Left colon (tissue), 2 donors: ENCODE measurements around the gene RNGTT. TPM values are rescaled to one million over a fixed set of nuclear protein-coding genes. Genes with fewer than 3 reads are reported as not detected.
"Not testable (repeated sequence)": the region's sequence is repeated elsewhere in the genome, so short reads cannot be mapped to it uniquely, and the experiment has no call there.

Experiments
- ATAC-seq: fragments of 200-7000 bp; cut with Tn5 transposase; one replicate; pipeline ENCODE4 v1.9.1; 2020; ENCODE audit warnings: mild to moderate bottlenecking, moderate library complexity
- DNase-seq, 2 donors: peaks; one replicate each; pipeline ENCODE4 v3.0.0-alpha.2; 2020
- intact Hi-C, 2 donors: fragments of 100-400 bp; cut with DNase I in 1 of 2; cut with micrococcal nuclease in 1 of 2; formaldehyde crosslinking; loops; one replicate each; pipeline versions ENCODE4 v1.11.2 to v1.14.0; 2022; cut with DNase I, micrococcal nuclease
- total RNA-seq, 2 donors: library from RNA; stranded (reverse); fragmentation: NEBNext Ultra II Directional; extraction: Animal tissue kit (Norgen Biotek cat#: 25700); gene quantifications; one replicate each; pipeline ENCODE4 v1.2.1, GENCODE V29; 2021
- donor health status: DM: no; HTN: no; CAD: no.
- donor health status: DM: yes; HTN: yes; CAD: no.

The RNGTT gene
- total RNA-seq, 2 donors from 2014 or later: 8.7 to 10.1 TPM

- intact Hi-C loops, DNase-seq, ATAC-seq: not testable (repeated sequence)
Observed at GRCh38 chr6:88768114-88768513, 195.3 kb downstream of the RNGTT start.

DNA sequence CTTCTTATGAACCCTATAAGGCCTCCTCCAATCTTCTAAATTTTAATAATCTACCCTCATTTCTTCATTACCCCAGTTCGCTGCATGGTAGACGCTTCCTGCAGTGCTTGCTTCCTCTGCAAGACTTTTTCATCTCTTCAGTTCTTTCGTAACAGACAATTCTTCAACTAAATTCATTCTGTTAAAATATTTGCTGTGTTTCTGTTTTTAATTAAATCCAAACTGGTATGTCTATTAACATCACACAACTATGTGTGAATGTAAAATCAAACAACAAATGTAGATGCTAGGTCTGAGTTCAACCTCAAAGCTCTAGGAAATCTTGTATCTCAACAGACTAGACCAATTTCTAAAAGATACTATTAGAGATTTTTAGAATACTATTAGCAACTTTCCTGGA lies 199.3 kb downstream of the RNGTT start:
- ATAC-seq (no peak), DNase-seq (no peak)
- intact Hi-C loops: no loop called here

DNA sequence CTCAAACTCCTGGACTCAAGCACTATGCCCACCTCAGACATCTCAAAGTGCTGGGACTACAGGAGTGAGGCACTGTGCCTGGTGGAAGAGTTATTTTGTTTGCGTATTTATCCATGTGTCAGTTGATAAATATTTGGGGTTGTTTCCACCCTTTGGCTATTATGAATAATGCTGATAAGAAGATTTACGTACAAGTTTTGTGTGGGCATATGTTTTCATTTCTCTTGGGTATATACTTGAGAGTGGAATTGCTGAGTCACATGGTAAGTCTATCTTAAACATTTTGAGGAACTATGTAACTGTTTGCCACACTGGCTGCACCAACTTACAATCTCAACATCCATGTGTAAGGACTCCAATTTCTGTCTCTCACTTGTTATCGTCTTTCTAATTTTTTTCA lies 200.3 kb downstream of the RNGTT start:
- ATAC-seq (no peak), DNase-seq (no peak)
- intact Hi-C loops: no loop called here

DNA sequence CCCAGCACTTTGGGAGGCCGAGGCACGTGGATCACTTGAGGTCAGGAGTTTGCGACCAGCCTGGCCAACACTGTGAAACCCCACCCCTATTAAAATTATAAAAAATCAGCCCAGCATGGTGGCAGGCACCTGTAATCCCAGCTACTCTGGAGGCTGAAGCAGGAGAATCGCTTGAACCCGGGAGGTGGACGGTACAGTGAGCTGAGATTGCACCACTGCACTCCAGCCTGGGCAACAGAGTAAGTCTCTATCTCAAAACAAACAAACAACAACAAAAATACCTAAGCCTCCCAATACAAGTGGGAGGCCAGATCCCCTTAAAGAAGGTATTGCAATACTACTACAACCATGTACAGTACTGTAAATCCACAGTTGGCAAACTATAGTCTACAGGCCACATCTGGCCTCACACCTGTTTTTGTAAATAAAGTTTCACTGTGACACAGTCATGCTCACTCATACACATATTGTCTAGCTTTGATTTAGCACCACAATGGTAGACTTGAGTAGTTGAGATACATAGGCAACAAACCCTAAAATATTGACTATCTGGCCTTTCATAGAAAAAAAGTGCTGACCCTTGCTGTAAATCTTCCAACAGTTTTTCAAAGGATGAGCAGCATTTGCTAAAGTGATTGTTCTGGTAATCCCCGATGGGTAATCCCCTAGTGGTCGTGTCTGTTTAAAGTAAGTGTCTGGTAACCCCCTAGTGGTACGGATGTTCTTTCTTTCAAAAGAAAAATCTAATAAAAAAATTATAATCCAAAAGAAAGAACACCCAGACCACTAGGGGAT lies 202.0 kb downstream of the RNGTT start:
- intact Hi-C loops: no loop called here
- DNase-seq (no peak), ATAC-seq (no peak)

GRCh38 chr6:88760091-88760490 lies 203.3 kb downstream of the RNGTT start:
- ATAC-seq: no peak
- intact Hi-C loops: no loop called here
- DNase-seq: no peak

DNA sequence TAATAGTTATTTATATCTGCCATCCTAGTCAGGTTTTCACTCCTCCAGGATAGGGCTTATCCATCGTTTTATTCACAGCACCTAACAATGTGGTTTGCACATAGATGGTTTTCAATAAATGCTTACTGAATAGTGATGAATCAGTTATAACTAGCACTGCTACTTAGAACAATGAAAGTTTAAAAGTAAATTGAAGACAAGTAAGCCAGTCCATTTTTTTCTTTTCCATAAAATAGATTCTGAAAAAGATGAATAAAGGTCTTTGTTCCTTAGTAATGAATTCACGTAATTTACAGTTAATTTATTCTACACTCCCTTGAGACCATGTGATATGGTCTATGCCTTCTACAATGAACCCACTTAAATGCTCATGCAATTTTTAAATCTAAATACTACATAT lies 212.5 kb downstream of the RNGTT start:
- ATAC-seq (no peak), DNase-seq (no peak)
- intact Hi-C loops: no loop called here

- ATAC-seq: no peak
- no peak for DNase-seq
- intact Hi-C loops: no loop called here
Observed at GRCh38 chr6:88749849-88750248, 213.6 kb downstream of the RNGTT start.

DNA sequence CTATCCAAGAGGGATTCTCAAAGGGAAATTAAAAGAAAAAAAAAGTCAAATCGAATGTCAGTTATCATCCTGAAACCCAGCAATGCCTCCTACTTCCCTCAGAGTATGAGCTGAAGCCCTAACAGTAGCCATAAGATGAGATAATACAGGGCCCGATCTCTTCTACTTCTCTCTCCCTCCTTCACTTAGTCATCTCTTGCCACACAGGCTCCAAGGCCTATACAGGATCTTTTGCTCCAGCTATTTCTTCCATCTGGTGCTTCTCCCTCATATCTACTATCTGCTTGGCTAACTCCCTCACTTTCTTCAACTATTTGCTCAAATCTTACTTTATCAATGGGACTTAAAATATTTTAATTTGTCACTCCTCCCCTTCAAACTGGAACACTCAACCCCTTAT lies 215.3 kb downstream of the RNGTT start:
- ATAC-seq (no peak), DNase-seq (no peak)
- intact Hi-C loops: no loop called here

GRCh38 chr6:88741939-88742338 lies 221.5 kb downstream of the RNGTT start:
- no peak for DNase-seq
- intact Hi-C loops: no loop called here
- ATAC-seq: no peak

- intact Hi-C loops: no loop called here
- ATAC-seq (no peak), DNase-seq (no peak)
Observed at GRCh38 chr6:88741071-88741470, 222.3 kb downstream of the RNGTT start.

- DNase-seq (no peak), ATAC-seq (no peak)
- intact Hi-C loops: no loop called here
Observed at GRCh38 chr6:88734544-88734943, 228.9 kb downstream of the RNGTT start.

GRCh38 chr6:88730611-88731011 lies 232.8 kb downstream of the RNGTT start:
- ATAC-seq: no peak
- intact Hi-C loops: no loop called here
- no peak for DNase-seq

DNA sequence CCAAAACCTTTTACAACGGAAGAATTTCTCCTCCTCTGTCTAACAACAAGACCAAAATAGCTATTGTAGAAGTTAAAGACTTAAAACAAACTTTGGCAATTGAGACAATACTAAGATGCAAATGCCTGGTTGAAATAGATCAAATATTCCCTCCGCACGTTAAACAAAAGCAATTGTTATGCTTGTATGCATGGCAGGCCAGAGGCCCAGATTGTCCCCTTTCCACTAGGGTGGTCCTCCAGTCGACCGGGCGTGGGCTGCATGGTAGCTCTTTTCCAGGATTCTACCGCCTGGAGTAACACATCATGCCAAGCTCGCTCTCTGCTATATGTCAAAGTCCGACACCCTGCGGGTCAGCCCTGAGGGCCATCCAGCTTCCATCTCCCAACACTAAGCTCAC lies 234.7 kb downstream of the RNGTT start:
- ATAC-seq: no peak
- no peak for DNase-seq
- intact Hi-C loops: no loop called here

DNA sequence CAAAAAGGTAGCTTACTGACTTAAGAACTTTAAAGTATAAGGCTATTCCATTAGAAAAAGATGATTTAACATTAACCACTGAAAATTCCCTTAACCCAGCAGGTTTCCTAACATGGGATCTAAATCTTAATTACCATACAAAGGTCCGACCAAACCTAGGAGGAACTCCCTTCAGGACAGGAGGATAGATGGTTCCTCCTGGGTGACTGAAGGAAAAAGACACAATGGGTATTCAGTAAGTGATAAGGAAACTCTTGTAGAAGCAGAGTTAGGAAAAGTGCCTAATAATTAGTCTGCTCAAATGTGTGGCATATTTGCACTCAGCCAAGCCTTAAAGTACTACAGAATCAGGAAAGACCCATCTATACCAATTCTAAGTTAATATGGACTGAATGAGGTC lies 237.0 kb downstream of the RNGTT start:
- intact Hi-C loops: not testable (repeated sequence)

GRCh38 chr6:88725111-88725975 lies 238.1 kb downstream of the RNGTT start:
- intact Hi-C loops: no loop called here
- ATAC-seq (no peak), DNase-seq (peak in 1 of 2 donors; percentile 6)

More for the DNA sequence above, 237.0 kb downstream of the RNGTT start:
- DNase-seq, ATAC-seq: not testable (repeated sequence)

DNA sequence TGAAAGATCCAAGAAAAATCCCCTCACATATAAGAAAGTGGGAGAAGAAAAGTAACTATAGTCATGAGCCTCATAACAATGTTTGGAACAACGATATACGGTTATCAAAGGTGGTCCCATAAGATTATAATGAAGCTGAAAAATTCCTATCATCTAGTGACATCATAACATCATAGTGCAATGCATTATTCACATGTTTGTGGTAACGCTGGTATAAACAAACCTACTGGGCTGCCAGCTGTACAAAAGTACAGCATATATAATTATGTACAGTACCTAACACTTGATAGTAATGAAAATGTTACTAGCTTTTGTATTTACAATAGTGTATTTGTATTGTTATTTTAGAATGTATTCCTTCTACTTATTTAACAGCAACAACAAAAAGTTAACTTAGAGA lies 240.7 kb downstream of the RNGTT start:
- DNase-seq: no peak
- ATAC-seq: no peak
- intact Hi-C loops: no loop called here

GRCh38 chr6:88716399-88716798 lies 247.0 kb downstream of the RNGTT start:
- intact Hi-C loops: not testable (repeated sequence)

DNA sequence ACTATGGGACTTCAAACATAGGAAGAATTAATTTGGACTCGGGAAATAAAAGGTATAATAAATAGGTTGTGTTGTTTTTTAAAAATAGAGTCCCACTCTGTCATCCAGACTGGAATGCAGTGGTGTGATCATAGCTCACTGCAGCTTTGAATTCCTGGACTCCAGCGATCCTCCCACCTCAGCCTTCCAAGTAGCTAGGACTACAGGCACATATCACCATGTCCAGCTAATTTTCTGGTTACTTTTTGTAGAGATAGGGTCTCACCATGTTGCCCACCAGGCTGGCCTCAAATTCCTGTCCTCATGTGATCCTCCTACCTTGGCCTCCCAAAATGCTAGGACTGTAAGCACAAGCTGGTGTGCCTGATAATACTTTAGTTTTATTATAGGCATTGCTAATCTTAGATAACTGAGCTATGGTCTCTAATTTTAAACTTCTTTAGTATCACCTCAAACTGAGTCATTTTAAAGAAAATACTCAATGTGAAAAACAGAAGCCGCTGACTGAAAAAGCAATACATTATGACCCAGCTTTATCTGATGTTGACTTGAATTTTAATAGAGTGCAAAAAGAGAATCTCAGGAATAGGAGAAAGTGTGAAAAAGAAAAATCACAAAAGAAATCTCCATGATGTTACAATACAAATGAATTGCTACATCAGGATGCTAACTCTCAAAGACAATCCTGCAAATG lies 251.0 kb downstream of the RNGTT start:
- no peak for DNase-seq

More at GRCh38 chr6:88716399-88716798, 247.0 kb downstream of the RNGTT start:
- not testable (repeated sequence) for DNase-seq, ATAC-seq

DNA sequence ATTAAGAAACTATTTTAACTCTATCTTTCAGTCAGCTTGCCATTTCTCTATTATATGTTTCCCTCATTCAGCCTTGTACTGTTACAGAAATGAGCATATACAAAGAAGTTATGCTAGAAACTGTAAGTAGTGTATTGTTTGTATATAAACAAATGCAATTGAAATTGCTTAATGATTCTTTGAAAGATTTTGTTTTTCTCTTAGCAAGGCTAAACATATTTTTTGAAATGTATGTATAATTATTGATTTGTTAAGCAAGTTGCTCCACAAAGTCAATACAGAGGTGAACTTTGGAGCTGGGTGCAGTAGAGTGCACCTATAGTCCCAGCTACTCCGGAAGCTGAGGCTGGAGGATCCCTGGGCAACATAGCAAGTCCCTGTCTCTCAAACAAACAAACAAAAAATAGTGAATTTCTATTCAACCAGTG lies 253.6 kb downstream of the RNGTT start:
- intact Hi-C loops: no loop called here
- ATAC-seq (peak; percentile 100), DNase-seq (peak in 1 of 2 donors; percentile 25)

More for the DNA sequence above, 251.0 kb downstream of the RNGTT start:
- intact Hi-C loops: no loop called here
- no peak for ATAC-seq
